Neural cell (in vitro differentiated cells): Measurements from ENCODE around the gene CAPN5. TPM values are rescaled to one million over a fixed set of nuclear protein-coding genes. Genes with fewer than 3 reads are reported as not detected.

Source experiments
- H2AFZ ChIP-seq: fragments of 200-600, 300-800 bp; sonication (generic), shearing (Covaris generic); 2 replicates; pipeline ENCODE4 v1.6.0; 2014; ENCODE audit warnings: low read depth, mild to moderate bottlenecking, antibody characterized with exemption, low read length, moderate library complexity
- H3F3A ChIP-seq: fragments of 200-600 bp; shearing (Covaris generic); 2 replicates; pipeline ENCODE4 v1.6.1; 2016; ENCODE audit warnings: mild to moderate bottlenecking, moderate library complexity, mixed read lengths, antibody characterized with exemption, low read length; ENCODE audit not compliant: insufficient read depth, poor library complexity, severe bottlenecking
- H3K27ac ChIP-seq: fragments of 200-600, 300-800 bp; sonication (generic), shearing (Covaris generic); 2 replicates; pipeline ENCODE4 v1.5.1; 2014; ENCODE audit warnings: mild to moderate bottlenecking, low read length, moderate library complexity
- H3K27me3 ChIP-seq: fragments of 300-800, 200-600 bp; sonication (generic), shearing (Covaris generic); 2 replicates; pipeline ENCODE4 v1.6.0; 2014; ENCODE audit warnings: mild to moderate bottlenecking, low read depth, low read length, moderate library complexity; ENCODE audit not compliant: insufficient read depth
- H3K36me3 ChIP-seq: fragments of 300-800, 200-600 bp; sonication (generic), shearing (Covaris generic); 2 replicates; pipeline ENCODE4 v1.5.1; 2014; ENCODE audit warnings: mild to moderate bottlenecking, antibody characterized with exemption, low read length, moderate library complexity; ENCODE audit not compliant: insufficient read depth
- H3K4me2 ChIP-seq: fragments of 300-800, 200-600 bp; sonication (generic), shearing (Covaris generic); 2 replicates; pipeline ENCODE4 v1.6.0; 2014; ENCODE audit warnings: mild to moderate bottlenecking, low read length
- H3K4me3 ChIP-seq: fragments of 300-800, 200-600 bp; sonication (generic), shearing (Covaris generic); 2 replicates; pipeline ENCODE4 v1.5.1; 2014; ENCODE audit warnings: mild to moderate bottlenecking, low read length, moderate library complexity
- H3K79me2 ChIP-seq: fragments of 200-600 bp; shearing (Covaris generic); replicated peaks from 2 replicates; pipeline ENCODE4 v1.6.0; 2014; ENCODE audit warnings: mild to moderate bottlenecking, low read length, moderate library complexity; ENCODE audit not compliant: insufficient read depth
- H3K9ac ChIP-seq: fragments of 300-800, 200-600 bp; sonication (generic), shearing (Covaris generic); 2 replicates; pipeline ENCODE4 v1.6.1; 2016; ENCODE audit warnings: mild to moderate bottlenecking, low read length, mixed read lengths
- H3K9me2 ChIP-seq: fragments of 200-600 bp; shearing (Covaris generic); 2 replicates; pipeline ENCODE4 v1.6.1; 2016; ENCODE audit warnings: mild to moderate bottlenecking, low read length, mixed read lengths; ENCODE audit not compliant: insufficient read depth
- H3K9me3 ChIP-seq: fragments of 200-600, 300-800 bp; sonication (generic), shearing (Covaris generic); 2 replicates; pipeline ENCODE4 v1.6.1; 2016; ENCODE audit warnings: mild to moderate bottlenecking, mixed run types, low read length, moderate library complexity, mixed read lengths
- H4K20me1 ChIP-seq: fragments of 200-600 bp; shearing (Covaris generic); 2 replicates; pipeline ENCODE4 v1.6.1; 2016; ENCODE audit warnings: mild to moderate bottlenecking, mixed run types; ENCODE audit not compliant: insufficient read depth
- CTCF ChIP-seq: fragments of 450-650 bp; IDR thresholded peaks from 2 replicates; pipeline ENCODE4 v1.5.1; 2014; ENCODE audit warnings: antibody characterized with exemption, mild to moderate bottlenecking, moderate library complexity; ENCODE audit not compliant: poor library complexity, severe bottlenecking
- EP300 ChIP-seq: fragments of 450-650 bp; conservative IDR thresholded peaks from 2 replicates; pipeline ENCODE4 v1.6.1; 2014; ENCODE audit warnings: antibody characterized with exemption, mild to moderate bottlenecking, moderate library complexity; ENCODE audit not compliant: poor library complexity, severe bottlenecking
- EZH2 ChIP-seq: fragments of 200-600, 300-800 bp; shearing (Covaris generic), sonication (generic); IDR thresholded peaks from 2 replicates; pipeline ENCODE4 v1.6.1; 2014; ENCODE audit warnings: antibody characterized with exemption, low read length, borderline replicate concordance, mild to moderate bottlenecking; ENCODE audit not compliant: insufficient read depth, poor library complexity, severe bottlenecking
- MXI1 ChIP-seq: fragments of 450-650 bp; conservative IDR thresholded peaks from 2 replicates; pipeline ENCODE4 v1.6.1; 2014; ENCODE audit warnings: antibody characterized with exemption, mild to moderate bottlenecking; ENCODE audit not compliant: poor library complexity, severe bottlenecking
- POLR2AphosphoS5 ChIP-seq: IDR thresholded peaks from 2 replicates; pipeline ENCODE4 v1.6.1; 2012
- RAD21 ChIP-seq: fragments of 450-650 bp; conservative IDR thresholded peaks from 2 replicates; pipeline ENCODE4 v1.6.1; 2014; ENCODE audit warnings: antibody characterized with exemption, mild to moderate bottlenecking, moderate library complexity
- REST ChIP-seq: IDR thresholded peaks from 2 replicates; pipeline ENCODE4 v1.6.1; 2012; ENCODE audit warnings: borderline replicate concordance
- SMC3 ChIP-seq: fragments of 450-650 bp; conservative IDR thresholded peaks from 2 replicates; pipeline ENCODE4 v1.6.1; 2014; ENCODE audit warnings: antibody characterized with exemption, mild to moderate bottlenecking, moderate library complexity; ENCODE audit not compliant: poor library complexity
- TAF1 ChIP-seq: IDR thresholded peaks from 2 replicates; pipeline ENCODE4 v1.6.1; 2012; ENCODE audit warnings: low read depth
- polyA plus RNA-seq: library from polyadenylated mRNA; depleted of rRNA; stranded (reverse); fragments of >200 nt; gene quantifications from 2 replicates; pipeline ENCODE4 v1.2.3, GENCODE V29; 2014

CAPN5 gene
- polyA plus RNA-seq, 1 donor from 2014 or later, result 20.5 TPM

GRCh38 chr11:77167111-77167626 is 100.4 kb downstream of the CAPN5 start:
- Histone ChIP-seq H3K9me2 (no peaks in the 10 kb centered on the region), H3K9me3 (no peaks in the 10 kb centered on the region), H3K79me2 (no peaks in the 10 kb centered on the region), H3K9ac (no peak overlapping the region), H3F3A (no peaks in the 10 kb centered on the region), H2AFZ (no peak overlapping the region), H4K20me1 (no peaks in the 10 kb centered on the region), H3K27ac (no peak overlapping the region), H3K36me3 (no peaks in the 10 kb centered on the region), H3K4me2 (no peak overlapping the region), H3K27me3 (no peaks in the 10 kb centered on the region), H3K4me3 (no peak overlapping the region)
- TF ChIP-seq TAF1 (no peak), EP300 (no peak), REST (no peak), SMC3 (no peak), POLR2AphosphoS5 (no peak)

- Histone ChIP-seq H3K9me2 (no peaks in the 10 kb centered on the region), H3K79me2 (no peaks in the 10 kb centered on the region), H3K27me3 (no peaks in the 10 kb centered on the region), H3K4me3 (no peak overlapping the region), H3K9me3 (no peaks in the 10 kb centered on the region), H3K4me2 (no peak overlapping the region), H2AFZ (no peak overlapping the region), H3K9ac (no peak overlapping the region), H4K20me1 (no peaks in the 10 kb centered on the region), H3K27ac (no peak overlapping the region), H3K36me3 (no peaks in the 10 kb centered on the region), H3F3A (no peaks in the 10 kb centered on the region)
- no peak for TF ChIP-seq CTCF
Measured at GRCh38 chr11:77167791-77168190, 101.0 kb downstream of the CAPN5 start.

- H3K9me3 ChIP-seq, result no peaks in the 10 kb centered on the region
- H3K9ac ChIP-seq, result no peak overlapping the region
- H3K4me2 ChIP-seq, result no peak overlapping the region
- no peaks in the 10 kb centered on the region for H3K27me3 ChIP-seq
- H3F3A ChIP-seq, result no peaks in the 10 kb centered on the region
- no peaks in the 10 kb centered on the region for H3K36me3 ChIP-seq
- no peak overlapping the region for H3K4me3 ChIP-seq
- no peaks in the 10 kb centered on the region for H3K79me2 ChIP-seq
- TF ChIP-seq EP300, result no peak
- no peak for TF ChIP-seq CTCF
- TF ChIP-seq REST, result no peak
- TF ChIP-seq TAF1, result no peak
- TF ChIP-seq MXI1, result no peak
- TF ChIP-seq POLR2AphosphoS5, result no peak
- no peak for TF ChIP-seq EZH2
- no peak for TF ChIP-seq RAD21
- no peak for TF ChIP-seq SMC3
- no peak overlapping the region for H2AFZ ChIP-seq
- no peaks in the 10 kb centered on the region for H3K9me2 ChIP-seq
- no peak overlapping the region for H3K27ac ChIP-seq
- H4K20me1 ChIP-seq, result no peaks in the 10 kb centered on the region
Measured at GRCh38 chr11:77170107-77170506, 103.3 kb downstream of the CAPN5 start.
